ENCODE measurements around the gene UBE2F.

DNA sequence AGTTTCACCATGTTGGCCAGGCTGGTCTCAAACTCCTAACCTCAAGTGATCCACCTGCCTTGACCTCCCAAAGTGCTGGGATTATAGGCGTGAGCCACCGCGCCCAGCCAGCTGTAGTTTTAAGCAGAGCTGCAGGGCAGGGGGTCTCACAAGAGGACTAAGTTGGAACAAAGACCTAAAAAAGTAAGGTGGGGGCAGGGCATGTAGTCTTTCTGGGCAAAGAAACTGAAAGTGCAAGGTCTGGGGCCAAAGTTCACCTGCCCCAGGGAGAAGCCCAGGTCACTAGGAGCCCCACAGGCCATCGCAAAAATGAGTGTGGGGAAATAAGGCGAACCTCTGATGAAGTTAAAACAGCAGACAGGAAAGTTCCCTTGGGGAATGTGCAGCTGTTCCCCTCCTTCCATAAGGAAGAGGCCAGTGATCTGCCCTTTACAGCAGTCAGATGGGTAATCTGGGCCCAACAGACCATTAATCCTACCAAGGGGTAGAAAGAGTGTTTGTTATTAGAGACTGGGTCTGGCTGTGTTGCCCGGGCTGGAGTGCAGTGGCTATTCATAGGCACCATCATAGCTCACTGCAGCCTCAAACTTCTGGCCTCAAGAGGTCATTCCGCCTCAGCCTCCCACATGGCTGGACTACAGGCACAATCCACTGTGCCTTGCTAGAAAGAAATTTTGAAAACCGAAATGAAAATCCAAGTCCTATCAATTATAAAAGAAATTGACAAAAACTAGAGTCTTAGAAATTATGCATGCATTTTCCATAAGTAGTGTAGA lies 96.8 kb downstream of the UBE2F start:
- TF ChIP-seq, protein P1, sequence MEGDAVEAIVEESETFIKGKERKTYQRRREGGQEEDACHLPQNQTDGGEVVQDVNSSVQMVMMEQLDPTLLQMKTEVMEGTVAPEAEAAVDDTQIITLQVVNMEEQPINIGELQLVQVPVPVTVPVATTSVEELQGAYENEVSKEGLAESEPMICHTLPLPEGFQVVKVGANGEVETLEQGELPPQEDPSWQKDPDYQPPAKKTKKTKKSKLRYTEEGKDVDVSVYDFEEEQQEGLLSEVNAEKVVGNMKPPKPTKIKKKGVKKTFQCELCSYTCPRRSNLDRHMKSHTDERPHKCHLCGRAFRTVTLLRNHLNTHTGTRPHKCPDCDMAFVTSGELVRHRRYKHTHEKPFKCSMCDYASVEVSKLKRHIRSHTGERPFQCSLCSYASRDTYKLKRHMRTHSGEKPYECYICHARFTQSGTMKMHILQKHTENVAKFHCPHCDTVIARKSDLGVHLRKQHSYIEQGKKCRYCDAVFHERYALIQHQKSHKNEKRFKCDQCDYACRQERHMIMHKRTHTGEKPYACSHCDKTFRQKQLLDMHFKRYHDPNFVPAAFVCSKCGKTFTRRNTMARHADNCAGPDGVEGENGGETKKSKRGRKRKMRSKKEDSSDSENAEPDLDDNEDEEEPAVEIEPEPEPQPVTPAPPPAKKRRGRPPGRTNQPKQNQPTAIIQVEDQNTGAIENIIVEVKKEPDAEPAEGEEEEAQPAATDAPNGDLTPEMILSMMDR (IDR thresholded peaks at IDR 0.05): no peak
- TF ChIP-seq, protein P2, sequence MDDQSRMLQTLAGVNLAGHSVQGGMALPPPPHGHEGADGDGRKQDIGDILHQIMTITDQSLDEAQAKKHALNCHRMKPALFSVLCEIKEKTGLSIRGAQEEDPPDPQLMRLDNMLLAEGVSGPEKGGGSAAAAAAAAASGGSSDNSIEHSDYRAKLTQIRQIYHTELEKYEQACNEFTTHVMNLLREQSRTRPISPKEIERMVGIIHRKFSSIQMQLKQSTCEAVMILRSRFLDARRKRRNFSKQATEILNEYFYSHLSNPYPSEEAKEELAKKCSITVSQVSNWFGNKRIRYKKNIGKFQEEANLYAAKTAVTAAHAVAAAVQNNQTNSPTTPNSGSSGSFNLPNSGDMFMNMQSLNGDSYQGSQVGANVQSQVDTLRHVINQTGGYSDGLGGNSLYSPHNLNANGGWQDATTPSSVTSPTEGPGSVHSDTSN (IDR thresholded peaks at IDR 0.05): no peak
- TF ChIP-seq HOXA7 (CRISPR knock-in tag; IDR thresholded peaks at IDR 0.05) (no peak), ZC3H11A (IDR thresholded peaks at IDR 0.05) (no peak), BHLHE40 (IDR thresholded peaks at IDR 0.05; ENCODE audit: low read depth, low read length) (no peak), POLR2A (IDR thresholded peaks at IDR 0.05; ENCODE audit: low read length) (no peak), HDAC2 (IDR thresholded peaks at IDR 0.05) (no peak), KDM1A (IDR thresholded peaks at IDR 0.05; ENCODE audit: low read depth) (no peak), RNF2 (IDR thresholded peaks at IDR 0.05; ENCODE audit: borderline replicate concordance, low read depth) (no peak), RCOR1 (IDR thresholded peaks at IDR 0.05; ENCODE audit: low read depth, low read length) (no peak), EP300 (IDR thresholded peaks at IDR 0.05) (no peak), RAD21 (conservative IDR thresholded peaks at IDR 0.05 in 1 of 2, IDR thresholded peaks at IDR 0.05 in 1 of 2) (no peak), PHF8 (IDR thresholded peaks at IDR 0.05; ENCODE audit: borderline replicate concordance, low read depth) (no peak), FOXS1 (CRISPR knock-in tag; IDR thresholded peaks at IDR 0.05) (no peak)

All from A549 (cell line).